AG04449 (cell line): Measurements from ENCODE around the gene SNTG2.

Experiments used
- CTCF ChIA-PET: fragments of 350-600 bp; formaldehyde crosslinking; extraction: SDS; loops from one replicate; lab custom pipeline; 2021; ENCODE audit warnings: antibody characterized with exemption; lab: Yijun Ruan, JAX
- POLR2A ChIA-PET: fragments of 400-600, 350-600 bp; formaldehyde crosslinking; extraction: SDS; loops from one replicate; lab custom pipeline; 2020; ENCODE audit warnings: antibody characterized with exemption, inconsistent platforms; lab: Yijun Ruan, JAX
- DNase-seq: peaks from one replicate; pipeline ENCODE4 v3.0.0-alpha.2; 2010; ENCODE audit warnings: low read depth, low spot score
- H3K4me3 ChIP-seq: 2 replicates; pipeline ENCODE4 v1.5.1; 2011; ENCODE audit warnings: low read depth, mild to moderate bottlenecking, control low read depth, low read length
- CTCF ChIP-seq: IDR thresholded peaks from one replicate; pipeline ENCODE4 v1.5.1; 2011; ENCODE audit warnings: mild to moderate bottlenecking, moderate library complexity, low read length, control low read depth, inconsistent platforms; ENCODE audit not compliant: insufficient read depth; ENCODE audit errors: missing control alignments

Gene SNTG2

GRCh38 chr2:1156059-1156458 lies 205.4 kb downstream of the SNTG2 start:
- TF ChIP-seq CTCF, result no peak

DNA sequence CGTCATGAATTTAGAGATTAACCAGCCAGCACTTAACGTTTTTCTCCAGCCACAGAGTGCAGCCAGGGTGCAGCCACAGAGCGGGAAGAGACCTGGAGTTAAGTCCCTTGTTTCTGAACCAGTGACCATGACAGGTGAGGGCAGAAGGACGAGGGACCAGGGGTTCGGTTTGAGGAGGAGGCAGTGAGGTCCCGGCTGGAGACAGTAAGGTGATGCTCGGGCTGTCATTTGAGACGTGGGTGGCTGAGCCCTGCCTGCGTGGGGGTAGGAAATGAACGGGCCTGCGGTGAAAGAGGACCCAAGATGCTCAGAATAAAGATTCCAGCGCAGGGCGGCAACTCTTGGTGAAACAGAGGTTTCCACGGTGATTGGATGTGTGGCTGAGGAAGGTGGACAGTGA lies 205.9 kb downstream of the SNTG2 start:
- CTCF ChIA-PET, result no interaction called here
- POLR2A ChIA-PET, result no interaction called here
- no peak overlapping the region for H3K4me3 ChIP-seq
- DNase-seq, result no peak
- TF ChIP-seq CTCF, result no peak

More at GRCh38 chr2:1156059-1156458, 205.4 kb downstream of the SNTG2 start:
- ChIA-PET POLR2A (no interaction called here), CTCF (no interaction called here)
- H3K4me3 ChIP-seq, result no peak overlapping the region
- no peak for DNase-seq

DNA sequence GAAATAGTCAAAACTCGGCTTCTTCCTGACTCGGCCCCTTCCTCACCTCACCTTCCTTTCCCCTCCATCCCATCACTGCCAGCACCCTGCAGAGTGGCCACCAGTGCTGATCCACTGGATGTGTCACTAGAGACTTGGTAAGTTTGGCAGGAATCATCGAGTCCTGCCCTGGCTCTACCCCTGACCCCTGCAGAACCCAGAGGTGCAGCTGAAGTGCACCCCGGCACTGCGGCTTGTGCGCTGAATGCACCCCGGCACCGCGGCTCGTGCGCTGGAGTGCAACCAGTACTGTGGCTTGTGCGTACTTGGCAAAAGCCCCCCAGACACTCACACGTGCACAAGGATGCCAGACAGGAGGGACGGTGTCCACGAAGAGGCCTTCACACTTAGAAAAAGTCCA lies 206.5 kb downstream of the SNTG2 start:
- CTCF ChIA-PET, result no interaction called here
- H3K4me3 ChIP-seq, result no peak overlapping the region
- TF ChIP-seq CTCF, result no peak
- DNase-seq, result no peak
- POLR2A ChIA-PET, result no interaction called here

- no peak for DNase-seq
- TF ChIP-seq CTCF, result no peak
- ChIA-PET POLR2A (no interaction called here), CTCF (no interaction called here)
- no peak overlapping the region for H3K4me3 ChIP-seq
Measured at GRCh38 chr2:1159013-1159412, 208.4 kb downstream of the SNTG2 start.

- no peak overlapping the region for H3K4me3 ChIP-seq
- DNase-seq, result no peak
- no peak for TF ChIP-seq CTCF
- ChIA-PET POLR2A (interaction anchor here (0.5 kb wide), 1 partner anchor 238 kb away, joined by 3 read pairs; no protein-coding TSS in a partner anchor), CTCF (no interaction called here)
Measured at GRCh38 chr2:1162246-1162645, 211.6 kb downstream of the SNTG2 start.

GRCh38 chr2:1162768-1163584 lies 212.3 kb downstream of the SNTG2 start:
- no peak overlapping the region for H3K4me3 ChIP-seq
- POLR2A ChIA-PET, result interaction anchor here (0.5 kb wide), 1 partner anchor 237 kb away, joined by 3 read pairs; no protein-coding TSS in a partner anchor
- no peak for DNase-seq
- TF ChIP-seq CTCF, result no peak
- CTCF ChIA-PET, result no interaction called here
